GM10266 (cell line): Measurements from ENCODE around the gene PRDM2.

ENCODE experiments used
- DNase-seq: peaks from one replicate; pipeline ENCODE4 v3.0.0; 2012; ENCODE audit errors: extremely low spot score
- CTCF ChIP-seq: IDR thresholded peaks from 2 replicates; pipeline ENCODE4 v1.5.1; 2012; ENCODE audit warnings: mild to moderate bottlenecking, low read depth; ENCODE audit not compliant: control insufficient read depth, insufficient read depth; ENCODE audit errors: missing control alignments

PRDM2 gene

GRCh38 chr1:13865851-13866250 is 165.9 kb downstream of the PRDM2 start:
- DNase-seq: no peak
- TF ChIP-seq CTCF: no peak

- no peak for TF ChIP-seq CTCF
- DNase-seq: no peak
Measured at GRCh38 chr1:13867603-13868002, 167.6 kb downstream of the PRDM2 start.

- no peak for TF ChIP-seq CTCF
- no peak for DNase-seq
Measured at GRCh38 chr1:13869172-13869797, 169.3 kb downstream of the PRDM2 start.

GRCh38 chr1:13871413-13871812 is 171.4 kb downstream of the PRDM2 start:
- no peak for TF ChIP-seq CTCF
- DNase-seq: no peak

GRCh38 chr1:13871886-13872285 is 171.9 kb downstream of the PRDM2 start:
- TF ChIP-seq CTCF: no peak
- DNase-seq: no peak

GRCh38 chr1:13873032-13873431 is 173.0 kb downstream of the PRDM2 start:
- TF ChIP-seq CTCF: no peak
- DNase-seq: no peak
